22Rv1 (cell line): Measurements from ENCODE around the gene LHFPL2.

Source experiments
- CTCF ChIP-seq: fragments of 450-650 bp; IDR thresholded peaks from 2 replicates; pipeline ENCODE4 v1.5.1; 2017; ENCODE audit warnings: mild to moderate bottlenecking
- ZFX ChIP-seq: fragments of 450-650 bp; IDR thresholded peaks from 2 replicates; pipeline ENCODE4 v1.6.1; 2017; ENCODE audit warnings: antibody characterized with exemption, borderline replicate concordance

GRCh38 chr5:78476795-78477194, 171.8 kb downstream of the LHFPL2 start:
- TF ChIP-seq CTCF: no peak
- no peak for TF ChIP-seq ZFX
